Gastrocnemius medialis (tissue), 4 donors: ENCODE data around the gene CEP55. TPM values are rescaled to one million over a fixed set of nuclear protein-coding genes. Genes with fewer than 3 reads are reported as not detected.

Experiments
- ATAC-seq, 2 donors: fragments of 150-250 bp; one replicate each; pipeline ENCODE4 v1.9.1; 2016
- DNase-seq, 2 donors: peaks; one replicate each; pipeline ENCODE4 v3.0.0-alpha.2; 2019
- H3K27ac ChIP-seq, 4 donors: fragments of 200-600 bp; sonication (generic); 1 replicate in 1 of 4; 2 replicates in 3 of 4; pipeline ENCODE4 v1.5.1; 2016 to 2018; ENCODE audit warnings: mild to moderate bottlenecking in 2 of 4, moderate library complexity in 1 of 4
- H3K27me3 ChIP-seq, 3 donors: fragments of 200-600 bp; sonication (generic) in 2 of 3; 1 replicate in 1 of 3; 2 replicates in 2 of 3; pipeline versions ENCODE4 v1.5.1 to v1.6.0; 2016 to 2019; ENCODE audit warnings: mild to moderate bottlenecking in 1 of 3, moderate library complexity in 1 of 3
- H3K36me3 ChIP-seq, 2 donors: fragments of 200-600 bp; sonication (generic) in 1 of 2; one replicate each; pipeline ENCODE4 v1.5.1; 2017 to 2018
- H3K4me1 ChIP-seq, 2 donors: fragments of 200-600 bp; sonication (generic) in 1 of 2; one replicate each; pipeline ENCODE4 v1.5.1; 2016 to 2017; ENCODE audit warnings: mild to moderate bottlenecking in 2 of 2
- H3K4me3 ChIP-seq, 4 donors: fragments of 200-600 bp; sonication (generic) in 3 of 4; 1 replicate in 1 of 4; 2 replicates in 3 of 4; pipeline ENCODE4 v1.5.1; 2016 to 2019; ENCODE audit warnings: mild to moderate bottlenecking in 2 of 4
- H3K9me3 ChIP-seq, 3 donors: fragments of 200-600 bp; sonication (generic) in 2 of 3; 1 replicate in 1 of 3; 2 replicates in 2 of 3; pipeline ENCODE4 v1.5.1; 2016 to 2019
- CTCF ChIP-seq, 5 experiments: fragments of 450-650 bp in 3 of 5; fragments of 200-600 bp in 2 of 5; sonication (generic) in 2 of 5; IDR thresholded peaks in 4 of 5; conservative IDR thresholded peaks in 1 of 5; 1 replicate in 4 of 5; 2 replicates in 1 of 5; pipeline ENCODE4 v1.5.1; 2016 to 2019; ENCODE audit warnings: antibody characterized with exemption in 5 of 5, mild to moderate bottlenecking in 3 of 5, moderate library complexity in 3 of 5
- POLR2A ChIP-seq, 2 donors: fragments of 450-650 bp; IDR thresholded peaks; one replicate each; pipeline ENCODE4 v1.6.1; 2017; ENCODE audit warnings: antibody characterized with exemption in 2 of 2, mild to moderate bottlenecking in 2 of 2, moderate library complexity in 2 of 2
- in situ Hi-C, 4 donors: fragments of 200-750 bp; cut with MboI; loops; one replicate each; pipeline versions ENCODE4 v1.15.0 to v1.8.0; 2017; ENCODE audit warnings: low sequenced_read_pairs in 4 of 4
- intact Hi-C: fragments of 100-400 bp; cut with DNase I; formaldehyde crosslinking; loops from one replicate; pipeline ENCODE4 v1.15.1; 2023; ENCODE audit warnings: low total_unique reads
- total RNA-seq, 4 donors: library from RNA; depleted of rRNA; stranded (reverse); fragments of >200 nt; gene quantifications; one replicate each; pipeline versions ENCODE4 v1.1.0 to v1.2.3, GENCODE V29; 2016

Gene CEP55
- total RNA-seq, 4 donors from 2014 or later, result 0.32 to 0.62 (median 0.37) TPM

GRCh38 chr10:93548376-93549071 is 52.1 kb downstream of the CEP55 start:
- ATAC-seq, result no peak
- Histone ChIP-seq H3K27me3 (no peaks in the 10 kb centered on the region), H3K4me3 (no peak overlapping the region), H3K9me3 (no peaks in the 10 kb centered on the region), H3K27ac (no peak overlapping the region), H3K4me1 (no peaks in the 10 kb centered on the region), H3K36me3 (no peaks in the 10 kb centered on the region)
- TF ChIP-seq CTCF (IDR thresholded peaks at IDR 0.05 in 4 of 5, conservative IDR thresholded peaks at IDR 0.05 in 1 of 5) (no peak), POLR2A (IDR thresholded peaks at IDR 0.05) (no peak)
- intact Hi-C loops, result no loop called here
- in situ Hi-C loops, result loop anchor here in 1 of 4 donors (10.0 kb wide), 1 partner anchor 126 kb away; no protein-coding TSS in a partner anchor
- no peak for DNase-seq

- Histone ChIP-seq H3K4me3 (no peak overlapping the region), H3K9me3 (no peaks in the 10 kb centered on the region), H3K27ac (no peak overlapping the region), H3K27me3 (no peaks in the 10 kb centered on the region), H3K4me1 (no peaks in the 10 kb centered on the region), H3K36me3 (no peaks in the 10 kb centered on the region)
- ATAC-seq (no peak), DNase-seq (no peak)
- in situ Hi-C loops, result no loop called here
- intact Hi-C loops, result no loop called here
- TF ChIP-seq POLR2A (IDR thresholded peaks at IDR 0.05) (no peak), CTCF (IDR thresholded peaks at IDR 0.05 in 4 of 5, conservative IDR thresholded peaks at IDR 0.05 in 1 of 5) (no peak)
Observed at GRCh38 chr10:93550606-93551005, 54.2 kb downstream of the CEP55 start.

GRCh38 chr10:93552780-93553179 is 56.4 kb downstream of the CEP55 start:
- ATAC-seq, result no peak
- Histone ChIP-seq H3K27me3 (no peaks in the 10 kb centered on the region), H3K4me3 (no peak overlapping the region), H3K27ac (no peak overlapping the region), H3K36me3 (no peaks in the 10 kb centered on the region), H3K9me3 (no peaks in the 10 kb centered on the region), H3K4me1 (no peaks in the 10 kb centered on the region)
- TF ChIP-seq CTCF (IDR thresholded peaks at IDR 0.05 in 4 of 5, conservative IDR thresholded peaks at IDR 0.05 in 1 of 5), result no peak
- no peak for TF ChIP-seq POLR2A (IDR thresholded peaks at IDR 0.05)
- intact Hi-C loops, result no loop called here
- DNase-seq, result no peak
- in situ Hi-C loops, result no loop called here

- Histone ChIP-seq H3K36me3 (no peaks in the 10 kb centered on the region), H3K4me1 (no peaks in the 10 kb centered on the region), H3K27ac (no peak overlapping the region), H3K9me3 (no peaks in the 10 kb centered on the region), H3K27me3 (no peaks in the 10 kb centered on the region), H3K4me3 (no peak overlapping the region)
- no peak for TF ChIP-seq CTCF (IDR thresholded peaks at IDR 0.05 in 4 of 5, conservative IDR thresholded peaks at IDR 0.05 in 1 of 5)
- TF ChIP-seq POLR2A (IDR thresholded peaks at IDR 0.05), result no peak
- DNase-seq (no peak), ATAC-seq (no peak)
- in situ Hi-C loops, result no loop called here
- intact Hi-C loops, result no loop called here
Observed at GRCh38 chr10:93553482-93554315, 57.3 kb downstream of the CEP55 start.
